NCI-H1092 (cell line): ENCODE data around the gene RAPGEF1.

Experiments used
- DNase-seq: peaks from one replicate; lab custom pipeline; 2025; lab: John Stamatoyannopoulos, UW

RAPGEF1 gene

DNA sequence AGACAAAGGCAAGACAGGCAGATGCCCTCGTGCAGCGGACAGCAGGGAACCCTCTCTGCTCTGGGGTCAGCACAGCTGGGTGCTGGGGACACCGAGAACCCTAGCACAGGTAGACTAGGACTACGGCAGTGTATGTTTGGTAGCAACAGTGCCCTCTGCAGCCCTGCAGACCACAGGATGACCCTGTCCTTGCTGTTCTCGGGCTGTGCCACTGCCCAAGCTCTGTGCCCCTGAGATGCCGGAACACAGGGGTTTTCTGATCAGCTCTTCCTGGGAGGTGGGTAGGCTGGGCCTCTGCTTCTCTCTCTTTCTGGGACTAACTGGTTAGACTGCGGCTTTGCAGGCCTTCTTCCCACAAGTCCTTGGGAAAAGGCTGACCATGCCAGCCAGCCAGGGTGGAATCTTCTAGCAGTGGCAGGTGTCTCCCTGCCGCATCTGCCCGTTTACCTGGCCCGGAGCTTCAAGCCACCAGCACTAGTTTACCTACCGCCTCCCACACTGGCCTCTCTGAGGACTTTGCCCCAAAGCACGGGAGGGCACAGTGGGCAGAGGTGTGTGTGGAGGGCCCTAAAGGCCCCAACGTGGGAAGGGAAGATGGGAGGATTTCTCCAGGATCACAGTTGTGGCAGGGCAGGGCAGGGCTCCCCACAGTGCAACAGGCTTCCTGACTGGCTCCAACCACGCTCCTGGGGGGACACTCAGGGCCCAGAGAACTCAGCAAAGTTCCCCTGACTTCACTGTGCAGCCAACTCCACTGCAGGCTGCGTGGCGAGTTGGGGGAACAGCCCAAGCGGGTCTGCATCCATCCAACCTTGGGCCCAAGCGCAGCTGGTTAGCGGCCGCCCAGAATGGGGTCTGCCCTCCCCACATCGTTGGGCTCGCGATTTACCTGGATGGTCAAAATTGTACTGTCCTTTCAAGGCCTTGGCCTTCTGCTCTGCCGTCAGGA lies 210.0 kb downstream of the RAPGEF1 start:
- DNase-seq, result no peak

DNA sequence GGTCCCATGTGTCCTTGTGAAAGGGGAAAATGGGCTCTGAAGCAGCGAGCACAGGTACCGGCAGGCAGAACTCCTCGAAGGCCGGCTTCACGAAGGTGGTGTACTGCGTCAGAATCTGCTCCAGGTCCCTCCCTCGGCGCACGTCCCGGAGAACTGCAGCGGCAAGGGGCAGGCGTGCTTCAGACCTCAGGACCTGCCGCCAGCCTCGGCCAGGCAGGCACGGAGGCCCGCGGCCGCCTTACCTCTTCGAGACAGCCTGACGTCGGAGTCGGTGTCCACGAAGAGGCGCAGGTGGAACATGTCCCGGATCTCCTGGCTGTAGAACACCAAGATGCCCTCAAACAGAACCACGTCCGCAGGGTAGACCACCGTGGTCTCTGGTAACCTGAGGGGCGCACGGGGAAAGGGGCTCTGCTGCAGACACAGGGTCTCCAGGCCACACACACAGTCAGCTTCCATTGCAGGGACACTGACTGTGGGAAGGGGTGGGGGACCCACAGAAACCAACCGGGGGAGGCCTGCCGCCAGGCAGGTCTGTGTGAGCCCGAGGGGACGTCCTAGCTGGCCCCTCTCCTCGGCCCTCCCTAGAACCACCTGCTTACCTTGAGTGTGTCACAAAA lies 210.9 kb downstream of the RAPGEF1 start:
- no peak for DNase-seq

DNA sequence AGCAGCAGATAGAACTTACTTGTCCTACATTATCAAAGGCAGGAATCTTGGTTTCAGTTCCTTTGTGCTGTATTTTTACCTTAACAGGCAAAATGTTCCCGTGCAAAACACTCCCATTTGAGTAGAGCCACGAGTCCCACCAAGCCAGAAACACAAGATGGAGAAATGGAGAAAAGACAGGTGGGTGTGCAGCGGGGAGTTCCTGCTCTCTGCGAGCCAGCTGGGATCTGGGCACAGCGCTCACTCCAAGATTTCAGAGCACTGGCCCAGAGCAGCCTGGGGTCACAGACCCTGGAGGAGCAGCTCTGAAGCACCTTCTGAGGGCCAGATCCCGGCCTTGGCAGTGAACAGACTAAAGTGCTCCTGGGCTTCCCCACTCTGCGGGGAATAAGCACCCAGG lies 211.7 kb downstream of the RAPGEF1 start:
- no peak for DNase-seq
